CD1c-positive myeloid dendritic cell (primary cell): ENCODE results near the gene MLLT3.

Source experiments
- DNase-seq: peaks from one replicate; pipeline ENCODE4 v3.0.0-alpha.2; 2016; ENCODE audit errors: extremely low spot score

The MLLT3 gene

GRCh38 chr9:20557890-20558565 is 64.3 kb downstream of the MLLT3 start:
- DNase-seq, result no peak

- no peak for DNase-seq
Observed at GRCh38 chr9:20557285-20557684, 65.0 kb downstream of the MLLT3 start.

DNA sequence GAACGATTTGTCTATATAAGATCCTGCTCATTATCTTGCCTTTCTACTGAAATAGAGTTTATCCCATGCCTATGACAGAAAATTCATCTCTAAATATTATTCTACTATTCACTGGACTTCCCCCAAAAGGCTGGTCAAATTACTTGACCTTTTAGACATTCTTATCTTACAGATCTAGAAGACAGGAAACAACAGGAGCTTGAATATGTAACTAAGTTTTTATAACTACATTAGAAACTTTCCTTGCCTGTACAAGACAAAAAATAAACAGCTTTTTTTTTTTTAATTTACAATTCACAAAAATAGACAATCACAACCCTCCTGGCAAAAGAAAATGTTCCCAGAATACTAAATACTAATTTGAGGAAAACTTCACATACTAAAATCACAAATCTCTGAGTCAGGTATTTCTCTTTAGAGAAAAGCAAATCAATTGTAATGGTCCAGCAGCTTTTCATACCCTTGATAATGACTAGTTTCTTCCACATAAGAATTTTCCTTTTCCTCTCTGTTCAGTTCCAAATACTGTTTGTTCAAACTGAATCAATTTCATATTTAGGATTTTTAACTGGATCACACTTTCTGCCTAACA is 68.6 kb downstream of the MLLT3 start:
- DNase-seq, result no peak

DNA sequence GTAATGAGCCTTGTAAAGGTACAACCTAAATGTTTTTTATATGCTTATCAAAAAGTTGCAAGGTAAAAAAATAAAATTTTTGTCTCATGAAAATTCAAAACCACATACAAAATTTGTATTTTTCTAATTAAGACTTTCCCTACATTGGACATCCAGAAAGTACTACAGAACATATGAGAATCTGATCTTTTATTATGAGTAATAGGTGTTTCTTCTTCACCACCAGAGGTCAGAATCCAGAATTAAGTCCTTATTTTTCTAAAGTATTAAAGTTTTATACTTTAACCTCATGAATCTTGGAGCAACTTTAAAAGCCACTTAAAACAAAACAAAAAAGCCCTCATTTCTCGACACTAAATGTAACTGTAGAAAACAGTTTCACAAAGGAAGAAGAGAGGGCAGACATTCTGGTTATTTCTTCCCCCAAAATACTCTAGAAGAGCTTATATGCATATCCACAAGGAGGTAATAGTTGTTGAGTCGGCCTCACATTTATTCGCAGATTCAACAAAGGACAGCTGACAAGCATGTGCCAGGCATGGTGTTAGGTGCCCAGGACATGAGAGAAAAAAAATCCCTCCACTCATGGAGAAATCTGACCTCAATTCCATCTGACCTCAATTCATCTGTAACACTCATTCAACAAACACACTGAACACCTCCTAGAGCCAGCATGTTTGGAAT is 69.3 kb downstream of the MLLT3 start:
- DNase-seq, result no peak

DNA sequence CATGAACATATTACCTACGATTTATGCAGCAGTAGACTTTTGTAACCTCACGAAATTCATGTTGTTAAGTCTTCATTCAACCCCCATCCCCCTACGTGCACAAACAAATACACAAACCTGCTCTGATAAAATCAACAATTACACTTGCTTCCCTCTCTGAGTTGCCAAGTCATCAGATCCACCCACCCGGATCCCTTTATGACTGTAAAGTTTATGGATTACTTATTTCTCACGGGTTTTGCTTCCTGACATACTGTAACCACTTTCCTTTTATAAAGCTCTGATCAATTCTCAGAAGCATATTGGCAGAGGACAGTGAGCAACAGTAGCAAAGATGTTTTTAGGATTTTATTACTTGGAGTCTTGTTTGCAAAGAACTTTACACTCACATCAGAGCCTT is 70.5 kb downstream of the MLLT3 start:
- no peak for DNase-seq

DNA sequence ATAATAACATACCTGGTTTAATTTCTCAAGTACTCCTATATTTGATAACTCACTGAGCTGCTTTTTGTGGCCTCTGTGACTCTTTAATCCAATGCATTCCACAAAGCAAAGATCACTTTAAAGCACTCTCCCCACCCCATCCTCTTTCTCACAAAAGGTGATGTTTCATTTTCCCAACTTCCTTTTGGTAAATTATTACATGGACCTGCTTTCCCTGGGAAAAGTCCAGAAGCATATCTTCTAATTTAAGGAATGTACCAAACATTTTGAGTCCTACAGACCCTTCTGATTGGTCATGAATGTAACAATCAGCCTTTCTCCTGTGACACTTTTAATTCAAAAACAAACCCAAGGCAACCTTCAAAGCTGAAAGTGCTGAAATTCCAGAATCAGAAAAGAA is 71.1 kb downstream of the MLLT3 start:
- DNase-seq, result no peak

DNA sequence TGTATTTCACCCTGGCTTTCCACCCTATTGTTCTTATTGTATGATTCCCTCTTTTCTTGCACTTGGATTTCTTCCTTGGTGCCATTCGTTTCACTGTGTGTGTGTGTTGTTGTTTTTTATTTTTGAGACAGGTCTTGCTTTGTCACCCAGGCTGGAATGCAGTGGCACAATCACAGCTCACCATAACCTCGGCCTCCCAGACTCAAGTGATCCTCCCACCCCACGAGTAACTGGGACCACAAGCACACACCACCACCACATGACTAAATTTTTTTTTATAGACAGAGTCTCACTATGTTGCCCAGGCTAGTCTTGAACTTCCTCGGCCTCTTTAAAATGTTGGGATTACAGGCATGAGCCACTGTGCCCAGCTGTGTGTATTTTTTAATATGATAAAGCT is 72.0 kb downstream of the MLLT3 start:
- no peak for DNase-seq

GRCh38 chr9:20549053-20549452 is 73.2 kb downstream of the MLLT3 start:
- no peak for DNase-seq

GRCh38 chr9:20545023-20545622 is 77.2 kb downstream of the MLLT3 start:
- DNase-seq, result no peak

DNA sequence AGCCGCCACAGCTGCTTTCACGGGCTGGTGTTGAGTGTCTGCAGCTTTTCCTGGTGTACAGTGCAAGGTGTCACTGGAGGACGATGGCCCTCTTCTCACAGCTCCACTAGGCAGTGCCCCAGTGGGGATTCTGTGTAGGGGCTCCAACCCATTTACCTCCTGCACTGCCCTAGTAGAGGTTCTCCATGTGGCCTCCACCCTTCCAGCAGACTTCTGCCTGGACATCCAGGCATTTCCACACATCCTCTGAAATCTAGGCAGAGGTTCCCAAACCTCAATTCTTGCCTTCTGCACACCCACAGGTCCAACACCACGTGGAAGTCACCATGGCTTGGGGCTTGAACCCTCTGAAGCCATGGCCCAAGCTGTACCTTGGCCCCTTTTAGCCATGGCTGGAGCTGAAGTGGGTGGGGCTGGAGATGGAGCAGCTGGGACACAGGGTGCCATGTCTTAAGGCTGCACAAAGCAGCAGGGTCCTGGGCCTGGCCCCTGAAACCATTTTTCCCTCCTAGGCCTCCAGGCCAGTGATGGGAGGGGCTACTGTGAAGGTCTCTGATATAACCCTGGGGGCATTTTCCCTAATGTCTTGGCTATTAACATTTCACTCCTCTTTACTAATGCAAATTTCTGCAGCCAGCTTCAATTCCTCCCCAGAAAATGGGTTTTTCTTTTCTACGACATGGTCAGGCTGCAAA is 82.0 kb downstream of the MLLT3 start:
- DNase-seq, result no peak

DNA sequence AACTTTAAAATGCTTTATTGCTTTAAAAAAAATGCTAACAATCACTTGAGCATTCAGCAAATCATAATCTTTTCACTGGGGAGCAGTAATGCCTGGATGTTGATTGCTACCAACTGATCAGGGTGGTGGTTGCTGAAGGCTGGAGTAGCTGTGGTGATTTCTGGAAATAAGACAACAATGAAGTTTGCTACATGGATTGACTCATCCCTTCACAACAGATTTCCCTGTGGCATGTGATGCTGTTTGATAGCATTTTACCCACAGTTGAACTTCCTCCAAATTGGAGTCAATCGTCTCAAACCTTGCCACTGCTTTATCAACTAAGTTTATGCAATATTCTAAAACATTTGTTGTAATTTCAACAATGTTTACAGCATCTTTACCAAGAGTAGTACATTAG is 83.3 kb downstream of the MLLT3 start:
- DNase-seq, result no peak

GRCh38 chr9:20538092-20538491 is 84.2 kb downstream of the MLLT3 start:
- DNase-seq, result no peak

- no peak for DNase-seq
Observed at GRCh38 chr9:20537294-20537693, 85.0 kb downstream of the MLLT3 start.

GRCh38 chr9:20532584-20532983 is 89.7 kb downstream of the MLLT3 start:
- no peak for DNase-seq

GRCh38 chr9:20529837-20530236 is 92.5 kb downstream of the MLLT3 start:
- no peak for DNase-seq

DNA sequence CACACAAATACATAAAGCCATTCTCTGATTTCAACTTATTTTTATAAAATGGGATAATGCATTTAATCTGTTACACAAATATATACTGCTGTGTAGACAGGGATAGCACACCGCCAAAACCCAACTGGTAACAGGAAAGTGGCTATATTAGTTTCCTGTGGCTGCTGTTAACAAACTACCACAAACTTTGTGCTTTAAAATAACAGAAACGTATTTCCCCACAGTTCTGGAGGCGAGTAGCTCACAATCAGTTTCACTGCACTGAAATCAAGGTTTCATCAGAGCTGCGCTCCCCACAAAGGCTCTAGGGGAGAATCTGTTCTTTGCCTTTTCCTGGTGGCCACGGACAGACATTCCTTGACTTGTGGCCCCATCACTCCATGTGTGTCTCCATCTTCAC is 94.0 kb downstream of the MLLT3 start:
- DNase-seq, result no peak

- DNase-seq, result no peak
Observed at GRCh38 chr9:20526500-20527319, 95.6 kb downstream of the MLLT3 start.

GRCh38 chr9:20524776-20525175 is 97.5 kb downstream of the MLLT3 start:
- no peak for DNase-seq

DNA sequence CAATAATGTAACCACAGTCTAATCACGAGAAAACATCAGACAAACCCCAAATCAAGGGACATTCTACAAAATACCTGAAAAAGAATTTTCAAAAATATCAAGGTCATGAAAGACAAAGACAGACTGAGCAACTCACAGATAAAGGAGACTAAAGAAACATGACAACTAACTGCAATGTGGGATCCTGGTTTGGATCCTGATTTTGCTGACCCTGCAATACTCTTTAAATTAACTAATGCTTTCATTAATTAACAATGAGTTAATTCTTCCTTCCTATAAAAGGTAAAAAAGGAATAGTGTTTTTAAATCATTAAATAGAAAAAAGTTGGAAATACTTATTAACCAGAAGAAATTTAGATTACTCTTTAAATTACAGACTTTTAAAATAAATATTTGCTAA is 103.6 kb downstream of the MLLT3 start:
- no peak for DNase-seq

DNA sequence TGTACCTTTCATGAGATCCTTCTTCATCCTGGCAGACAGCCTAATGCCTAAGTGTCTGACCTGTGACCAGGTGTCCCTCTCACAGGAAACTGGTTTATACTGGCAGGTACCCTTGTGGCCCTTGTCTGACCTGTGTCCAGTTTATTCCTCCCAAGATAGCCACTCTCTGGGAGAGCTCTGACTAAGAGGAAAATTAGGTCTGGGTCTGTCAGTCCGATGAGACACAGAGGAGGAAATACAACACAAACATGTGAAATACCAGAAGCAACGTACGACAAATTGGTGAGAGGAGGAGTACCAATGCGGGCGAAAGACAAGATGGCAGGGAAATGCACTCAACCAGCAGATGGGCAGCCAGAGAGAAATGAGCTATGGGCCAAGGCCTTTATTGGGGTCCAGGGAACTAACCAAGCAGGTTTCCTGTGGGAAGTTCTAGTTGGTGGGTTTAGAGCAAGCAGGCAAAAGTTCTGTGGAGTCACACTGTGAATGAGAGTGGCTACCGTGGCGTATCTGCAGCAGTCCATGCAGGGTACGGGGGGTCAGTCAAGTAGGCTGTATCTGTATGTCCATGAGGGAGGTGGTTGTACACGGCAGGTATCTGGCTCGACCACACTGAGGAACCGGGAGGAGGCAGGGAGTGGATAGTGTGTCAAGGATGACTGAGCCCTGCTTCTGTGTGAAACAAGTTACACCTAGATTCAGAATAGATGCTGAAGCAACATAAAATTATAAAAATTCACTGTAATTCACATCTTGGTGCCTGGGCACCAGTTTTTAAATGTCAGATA is 109.0 kb downstream of the MLLT3 start:
- no peak for DNase-seq

- no peak for DNase-seq
Observed at GRCh38 chr9:20512636-20513035, 109.7 kb downstream of the MLLT3 start.
